Heart left ventricle (tissue), 13 donors: ENCODE measurements around the gene RPS6KB2.

Experiments
- POLR2A ChIP-seq, 2 donors: fragments of 450-650 bp; IDR thresholded peaks; one replicate each; pipeline ENCODE4 v1.6.1; 2017; ENCODE audit warnings: antibody characterized with exemption in 2 of 2, mild to moderate bottlenecking in 2 of 2, moderate library complexity in 2 of 2
- TF ChIP-seq, protein P1 (sequence below), 12 donors: fragments of 200-600 bp; sonication (generic) in 4 of 12; IDR thresholded peaks; one replicate each; pipeline versions ENCODE4 v1.5.0 to v1.8.0; 2018 to 2022; ENCODE audit warnings: antibody characterized with exemption in 12 of 12, mild to moderate bottlenecking in 5 of 12
- donor health status: ischemic (EF 13 %, LVEDD 7.1; RV severe dilation, severe dysfunction).
- donor health status: DM: no; HTN: yes; CAD: no.
- donor health status: DM: no; HTN: no; CAD: no.
- donor health status: ischemic (EF 25% LVEDD 6.9; RV normal size, moderate dysfunction).
- donor health status: ischemic (EF 25% LVEDD 5.7; RV mildly dilated, moderate dysfunction).
- donor health status: ischemic (EF 35%, LVEDD 5.7; RV mildly dilated, moderate dysfunction).
- donor health status: nonischemic (EF 11% LVEDD 7.7; RV severe dilation, severe dysfunction).
- donor health status: DM: yes; HTN: yes; CAD: no.
- donor health status: PGD.
- donor health status: ischemic (EF 29% LVEDD 5.4; RV normal size, mild dysfunction).
- donor health status: nonischemic (EF 23%, LVEDD 6.1; RV moderate dilation, normal function).

DNA sequence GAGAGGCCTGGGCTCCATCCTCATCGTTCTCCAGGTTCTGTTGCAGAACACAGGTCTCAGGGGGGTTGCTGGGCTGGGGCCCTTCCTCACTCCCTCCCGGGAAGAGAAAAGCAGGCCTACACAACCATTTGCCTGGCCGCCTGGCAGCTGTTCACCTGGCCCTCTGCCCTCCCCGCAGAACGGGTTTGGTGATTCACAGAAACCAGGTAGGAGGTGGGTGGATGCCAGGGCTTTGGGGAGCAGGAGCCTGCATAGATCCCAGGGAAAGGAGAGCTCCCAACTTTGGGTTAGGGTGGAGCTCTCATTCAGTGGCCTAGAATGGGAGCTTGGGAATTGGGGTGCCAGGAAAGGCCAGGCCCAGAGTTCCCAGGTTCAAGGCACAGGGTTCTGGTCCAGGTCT is 39.8 kb downstream of the RPS6KB2 start:
- TF ChIP-seq, protein P1, sequence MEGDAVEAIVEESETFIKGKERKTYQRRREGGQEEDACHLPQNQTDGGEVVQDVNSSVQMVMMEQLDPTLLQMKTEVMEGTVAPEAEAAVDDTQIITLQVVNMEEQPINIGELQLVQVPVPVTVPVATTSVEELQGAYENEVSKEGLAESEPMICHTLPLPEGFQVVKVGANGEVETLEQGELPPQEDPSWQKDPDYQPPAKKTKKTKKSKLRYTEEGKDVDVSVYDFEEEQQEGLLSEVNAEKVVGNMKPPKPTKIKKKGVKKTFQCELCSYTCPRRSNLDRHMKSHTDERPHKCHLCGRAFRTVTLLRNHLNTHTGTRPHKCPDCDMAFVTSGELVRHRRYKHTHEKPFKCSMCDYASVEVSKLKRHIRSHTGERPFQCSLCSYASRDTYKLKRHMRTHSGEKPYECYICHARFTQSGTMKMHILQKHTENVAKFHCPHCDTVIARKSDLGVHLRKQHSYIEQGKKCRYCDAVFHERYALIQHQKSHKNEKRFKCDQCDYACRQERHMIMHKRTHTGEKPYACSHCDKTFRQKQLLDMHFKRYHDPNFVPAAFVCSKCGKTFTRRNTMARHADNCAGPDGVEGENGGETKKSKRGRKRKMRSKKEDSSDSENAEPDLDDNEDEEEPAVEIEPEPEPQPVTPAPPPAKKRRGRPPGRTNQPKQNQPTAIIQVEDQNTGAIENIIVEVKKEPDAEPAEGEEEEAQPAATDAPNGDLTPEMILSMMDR (IDR thresholded peaks at IDR 0.05): no peak
- TF ChIP-seq POLR2A (IDR thresholded peaks at IDR 0.05): no peak
